AG20443 (cell line): ENCODE measurements around the gene SAMD4B.
A peak's percentile ranks its signal among the peaks of the same experiment; 100 is the strongest.

Experiments used
- DNase-seq: peaks from one replicate; pipeline ENCODE4 v3.0.0; 2012; ENCODE audit warnings: low spot score, mixed read lengths

The SAMD4B gene

GRCh38 chr19:39390751-39391437 is 48.7 kb downstream of the SAMD4B start, which contains the start of the genes MED29 and PAF1:
Gene MED29 (plus strand): TSS chr19:39391378. CDS start chr19:39391423, 45 bp downstream.
Gene PAF1 (minus strand): TSS chr19:39391106. CDS start chr19:39390864, 242 bp downstream.
- peak; percentile 98 for DNase-seq

- peak; percentile 89 for DNase-seq
Observed at GRCh38 chr19:39397360-39398296, 55.4 kb downstream of the SAMD4B start.

GRCh38 chr19:39398297-39398864 is 56.2 kb downstream of the SAMD4B start:
- DNase-seq, result peak; percentile 84

GRCh38 chr19:39399668-39400050 is 57.4 kb downstream of the SAMD4B start:
- no peak for DNase-seq

GRCh38 chr19:39400061-39400460 is 57.8 kb downstream of the SAMD4B start:
- DNase-seq, result no peak

- DNase-seq, result no peak
Observed at GRCh38 chr19:39401070-39401548, 58.9 kb downstream of the SAMD4B start.

GRCh38 chr19:39401549-39402345 is 59.5 kb downstream of the SAMD4B start:
- DNase-seq, result no peak

GRCh38 chr19:39402346-39403300 is 60.4 kb downstream of the SAMD4B start:
- DNase-seq, result peak; percentile 81

GRCh38 chr19:39403331-39404312 is 61.4 kb downstream of the SAMD4B start:
- peak; percentile 89 for DNase-seq

- no peak for DNase-seq
Observed at GRCh38 chr19:39405261-39405957, 63.2 kb downstream of the SAMD4B start.

- no peak for DNase-seq
Observed at GRCh38 chr19:39405958-39406655, 63.9 kb downstream of the SAMD4B start.

GRCh38 chr19:39406656-39407409 is 64.6 kb downstream of the SAMD4B start, which contains the start of gene ZFP36:
Gene ZFP36 (plus strand): TSS chr19:39406847. CDS start chr19:39406905, 58 bp downstream.
- peak; percentile 89 for DNase-seq

- DNase-seq, result no peak
Observed at GRCh38 chr19:39407410-39407659, 65.1 kb downstream of the SAMD4B start.

GRCh38 chr19:39407660-39408391 is 65.6 kb downstream of the SAMD4B start:
- no peak for DNase-seq

GRCh38 chr19:39408392-39409207 is 66.4 kb downstream of the SAMD4B start:
- no peak for DNase-seq
